Common myeloid progenitor, CD34-positive (primary cell): ENCODE measurements around the gene DOK7.

Experiments
- CTCF ChIA-PET: fragments of 350-600 bp; sonication (Branson Sonifier 250); formaldehyde crosslinking; loops from one replicate; lab custom pipeline; 2021; ENCODE audit warnings: antibody characterized with exemption; lab: Charles Lee
- POLR2A ChIA-PET: fragments of 350-600 bp; sonication (Branson Sonifier 250); formaldehyde crosslinking; loops from one replicate; lab custom pipeline; 2021; ENCODE audit warnings: antibody characterized with exemption; lab: Charles Lee
- DNase-seq, 3 donors: peaks; one replicate each; pipeline versions ENCODE4 v3.0.0 to v3.0.0-alpha.2; 2013
- H3K27ac ChIP-seq, 2 experiments: 1 replicate in 1 of 2; 2 replicates in 1 of 2; pipeline ENCODE4 v1.7.0; 2013; ENCODE audit warnings: inconsistent platforms in 2 of 2, low read length in 2 of 2, mild to moderate bottlenecking in 2 of 2, low read depth in 1 of 2, moderate library complexity in 1 of 2; ENCODE audit not compliant: severe bottlenecking in 2 of 2, insufficient read depth in 1 of 2, poor library complexity in 1 of 2
- H3K27me3 ChIP-seq, 5 experiments: replicated peaks in 2 of 5; 1 replicate in 3 of 5; 2 replicates in 2 of 5; pipeline versions ENCODE4 v1.6.1 to v1.7.0; 2013; ENCODE audit warnings: low read length in 4 of 5, mild to moderate bottlenecking in 2 of 5, moderate library complexity in 2 of 5, inconsistent platforms in 1 of 5; ENCODE audit not compliant: insufficient read depth in 5 of 5, control insufficient read depth in 4 of 5
- H3K36me3 ChIP-seq, 4 experiments: 1 replicate in 2 of 4; 2 replicates in 2 of 4; pipeline versions ENCODE4 v1.6.1 to v1.7.0; 2013; ENCODE audit warnings: low read length in 3 of 4, control low read depth in 1 of 4, mild to moderate bottlenecking in 1 of 4; ENCODE audit not compliant: control insufficient read depth in 4 of 4, insufficient read depth in 4 of 4
- H3K4me1 ChIP-seq, 4 experiments: 1 replicate in 3 of 4; 2 replicates in 1 of 4; pipeline versions ENCODE4 v1.6.1 to v1.7.1; 2013; ENCODE audit warnings: low read length in 3 of 4, mild to moderate bottlenecking in 3 of 4, control low read depth in 1 of 4, inconsistent platforms in 1 of 4, moderate library complexity in 1 of 4; ENCODE audit not compliant: control insufficient read depth in 4 of 4, insufficient read depth in 4 of 4; ENCODE audit errors: control extremely low read depth in 1 of 4
- H3K4me3 ChIP-seq, 7 experiments: 1 replicate in 4 of 7; 2 replicates in 3 of 7; pipeline versions ENCODE4 v1.5.1 to v1.7.0; 2013; ENCODE audit warnings: mild to moderate bottlenecking in 7 of 7, low read length in 6 of 7, moderate library complexity in 6 of 7, inconsistent platforms in 2 of 7, low read depth in 2 of 7, control low read depth in 1 of 7; ENCODE audit not compliant: insufficient read depth in 4 of 7, control insufficient read depth in 1 of 7; ENCODE audit errors: extremely low read depth in 1 of 7
- H3K9me3 ChIP-seq, 5 experiments: 1 replicate in 4 of 5; 2 replicates in 1 of 5; pipeline versions ENCODE4 v1.6.1 to v1.7.1; 2013; ENCODE audit warnings: low read length in 4 of 5, mild to moderate bottlenecking in 2 of 5, inconsistent platforms in 1 of 5, low read depth in 1 of 5, moderate library complexity in 1 of 5; ENCODE audit not compliant: control insufficient read depth in 4 of 5, insufficient read depth in 2 of 5; ENCODE audit errors: control extremely low read depth in 1 of 5
- WGBS: methylation state at CpG from one replicate; pipeline ENCODE4 v1.1.5; 2013; ENCODE audit not compliant: insufficient coverage; 5-methylcytosine and 5-hydroxymethylcytosine counted together

DOK7 gene

GRCh38 chr4:3416821-3417221, 46.3 kb upstream of the DOK7 start:
- Histone ChIP-seq H3K27ac (no peak overlapping the region), H3K9me3 (no peaks in the 10 kb centered on the region), H3K4me1 (peaks cover 0 to 23% (median 15%) of the 10 kb centered on the region in 4 experiments), H3K27me3 (no peaks in the 10 kb centered on the region), H3K36me3 (peaks cover 0 to 20% (median 5%) of the 10 kb centered on the region in 4 experiments), H3K4me3 (no peak overlapping the region)
- DNase-seq = no peak
- POLR2A ChIA-PET = no interaction called here
- CTCF ChIA-PET = no interaction called here
- 99% methylated on average over 17 of the region's 17 CpGs for WGBS

GRCh38 chr4:3417448-3417847, 45.7 kb upstream of the DOK7 start:
- no peaks in the 10 kb centered on the region for H3K9me3 ChIP-seq
- WGBS = 94% methylated on average over 12 of the region's 21 CpGs
- POLR2A ChIA-PET = no interaction called here
- no peak overlapping the region for H3K27ac ChIP-seq
- CTCF ChIA-PET = no interaction called here
- peaks cover 0 to 23% (median 15%) of the 10 kb centered on the region in 4 experiments for H3K4me1 ChIP-seq
- H3K4me3 ChIP-seq = no peak overlapping the region
- peaks cover 0 to 22% (median 5%) of the 10 kb centered on the region in 4 experiments for H3K36me3 ChIP-seq
- H3K27me3 ChIP-seq = no peaks in the 10 kb centered on the region
- no peak for DNase-seq

GRCh38 chr4:3418029-3418762, 44.9 kb upstream of the DOK7 start:
- no peak overlapping the region for H3K4me3 ChIP-seq
- CTCF ChIA-PET = interaction anchor here (1.1 to 1.2 kb wide), 2 partner anchors 18 to 74 kb away, joined by 3 read pairs; no protein-coding TSS in a partner anchor
- POLR2A ChIA-PET = no interaction called here
- H3K9me3 ChIP-seq = no peaks in the 10 kb centered on the region
- peaks cover 0 to 29% (median 5%) of the 10 kb centered on the region in 4 experiments for H3K36me3 ChIP-seq
- H3K27ac ChIP-seq = no peak overlapping the region
- DNase-seq = peak in 2 of 3 donors; percentile 21 to 28
- H3K4me1 ChIP-seq = peaks cover 0 to 22% (median 15%) of the 10 kb centered on the region in 4 experiments
- 87% methylated on average over 19 of the region's 22 CpGs for WGBS
- no peaks in the 10 kb centered on the region for H3K27me3 ChIP-seq

GRCh38 chr4:3419836-3420605, 43.1 kb upstream of the DOK7 start:
- Histone ChIP-seq H3K27me3 (no peaks in the 10 kb centered on the region), H3K27ac (no peak overlapping the region), H3K36me3 (peaks cover 0 to 34% (median 5%) of the 10 kb centered on the region in 4 experiments), H3K4me3 (no peak overlapping the region), H3K4me1 (peaks cover 0 to 4% (median 0%) of the 10 kb centered on the region in 4 experiments), H3K9me3 (no peaks in the 10 kb centered on the region)
- POLR2A ChIA-PET = no interaction called here
- DNase-seq = no peak
- 99% methylated on average over 10 of the region's 15 CpGs for WGBS
- CTCF ChIA-PET = no interaction called here

GRCh38 chr4:3420606-3420955, 42.5 kb upstream of the DOK7 start:
- WGBS = 94% methylated on average over 10 of the region's 12 CpGs
- Histone ChIP-seq H3K27ac (no peak overlapping the region), H3K4me1 (no peaks in the 10 kb centered on the region), H3K27me3 (no peaks in the 10 kb centered on the region), H3K36me3 (peaks cover 0 to 34% (median 5%) of the 10 kb centered on the region in 4 experiments), H3K4me3 (no peak overlapping the region), H3K9me3 (no peaks in the 10 kb centered on the region)
- POLR2A ChIA-PET = no interaction called here
- CTCF ChIA-PET = no interaction called here
- no peak for DNase-seq

GRCh38 chr4:3420956-3421355, 42.1 kb upstream of the DOK7 start:
- CTCF ChIA-PET = no interaction called here
- 100% methylated on average over 3 of the region's 10 CpGs for WGBS
- no peaks in the 10 kb centered on the region for H3K9me3 ChIP-seq
- no peak for DNase-seq
- no peak overlapping the region for H3K27ac ChIP-seq
- POLR2A ChIA-PET = no interaction called here
- H3K4me3 ChIP-seq = no peak overlapping the region
- no peaks in the 10 kb centered on the region for H3K27me3 ChIP-seq
- no peaks in the 10 kb centered on the region for H3K4me1 ChIP-seq
- H3K36me3 ChIP-seq = peaks cover 0 to 33% (median 4%) of the 10 kb centered on the region in 4 experiments

- H3K27me3 ChIP-seq = no peaks in the 10 kb centered on the region
- WGBS = 93% methylated on average over 12 of the region's 12 CpGs
- ChIA-PET POLR2A (no interaction called here), CTCF (no interaction called here)
- no peak for DNase-seq
- H3K36me3 ChIP-seq = peaks cover 0 to 30% (median 2%) of the 10 kb centered on the region in 4 experiments
- H3K4me1 ChIP-seq = no peaks in the 10 kb centered on the region
- no peak overlapping the region for H3K4me3 ChIP-seq
- no peak overlapping the region for H3K27ac ChIP-seq
- H3K9me3 ChIP-seq = no peaks in the 10 kb centered on the region
These were observed 41.6 kb upstream of the DOK7 start for GRCh38 chr4:3421470-3421869.
